CD4-positive, alpha-beta T cell treated with Interleukin-15 for 1 hour (primary cell): ENCODE results near the gene MPRIP.

ENCODE experiments used
- DNase-seq: peaks from one replicate; pipeline ENCODE4 v3.0.0-alpha.2; 2020

The MPRIP gene

GRCh38 chr17:17089796-17090641 is 47.8 kb downstream of the MPRIP start:
- no peak for DNase-seq

DNA sequence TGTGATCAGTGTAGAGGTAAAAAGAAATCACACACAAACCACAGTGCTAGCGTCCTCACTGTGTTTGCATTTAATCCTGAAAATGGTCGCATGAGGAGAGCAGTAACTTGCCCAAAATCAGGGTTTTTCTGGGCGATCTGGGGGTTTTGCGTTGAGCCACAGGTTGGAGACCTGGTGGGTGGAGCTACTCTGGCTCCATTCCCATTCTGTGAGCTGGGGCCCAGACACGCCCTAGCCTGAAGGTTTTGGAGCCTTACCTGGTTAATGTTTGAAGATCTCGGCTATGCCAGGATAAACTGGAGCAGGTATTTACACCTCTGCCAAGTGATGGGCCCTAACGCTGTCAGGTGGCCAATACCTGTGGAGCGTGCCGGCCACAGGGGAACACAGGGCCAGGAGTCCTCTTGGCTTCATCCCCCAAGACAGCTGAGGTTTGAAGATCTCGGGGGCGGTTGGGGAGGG is 48.4 kb downstream of the MPRIP start:
- DNase-seq: no peak

GRCh38 chr17:17091276-17091675 is 49.0 kb downstream of the MPRIP start:
- no peak for DNase-seq

GRCh38 chr17:17091856-17092756 is 49.8 kb downstream of the MPRIP start:
- DNase-seq: no peak

GRCh38 chr17:17093764-17094163 is 51.5 kb downstream of the MPRIP start:
- no peak for DNase-seq

DNA sequence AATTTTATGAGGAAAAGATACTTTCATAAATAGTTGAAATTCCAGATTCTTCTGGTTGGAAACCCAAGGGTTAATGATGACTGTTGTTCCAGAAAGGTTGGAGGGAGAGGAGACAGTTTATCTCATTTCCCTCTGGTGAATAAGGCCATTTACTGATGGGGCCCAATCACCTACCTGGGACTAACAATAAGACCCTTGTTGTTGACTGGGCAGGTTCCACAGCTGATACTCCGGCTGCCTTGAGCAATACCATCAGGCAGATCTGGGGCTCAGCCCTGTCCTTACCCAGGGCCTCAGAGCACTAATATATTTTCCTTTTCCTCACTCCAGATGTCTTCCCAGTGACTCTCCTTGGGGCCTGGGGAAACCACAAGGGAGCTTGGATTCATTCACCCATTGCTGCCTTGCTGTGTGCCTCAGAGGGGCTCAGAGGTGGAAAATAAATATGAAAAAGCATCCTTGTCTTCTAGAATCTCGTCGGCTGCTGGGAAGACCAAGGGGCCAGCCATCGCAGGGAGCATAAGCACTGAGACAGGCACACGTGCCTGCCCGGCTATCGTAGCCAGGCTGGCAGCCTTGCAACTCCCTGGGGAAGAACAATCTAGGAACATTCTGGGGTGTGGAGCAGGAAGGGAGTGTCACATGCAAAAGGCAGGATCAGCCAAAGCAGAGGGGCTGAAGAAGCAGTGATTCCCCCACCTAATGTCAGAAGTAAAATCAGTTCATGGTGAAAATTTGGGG is 54.4 kb downstream of the MPRIP start:
- no peak for DNase-seq

GRCh38 chr17:17097763-17098345 is 55.6 kb downstream of the MPRIP start:
- DNase-seq: no peak

DNA sequence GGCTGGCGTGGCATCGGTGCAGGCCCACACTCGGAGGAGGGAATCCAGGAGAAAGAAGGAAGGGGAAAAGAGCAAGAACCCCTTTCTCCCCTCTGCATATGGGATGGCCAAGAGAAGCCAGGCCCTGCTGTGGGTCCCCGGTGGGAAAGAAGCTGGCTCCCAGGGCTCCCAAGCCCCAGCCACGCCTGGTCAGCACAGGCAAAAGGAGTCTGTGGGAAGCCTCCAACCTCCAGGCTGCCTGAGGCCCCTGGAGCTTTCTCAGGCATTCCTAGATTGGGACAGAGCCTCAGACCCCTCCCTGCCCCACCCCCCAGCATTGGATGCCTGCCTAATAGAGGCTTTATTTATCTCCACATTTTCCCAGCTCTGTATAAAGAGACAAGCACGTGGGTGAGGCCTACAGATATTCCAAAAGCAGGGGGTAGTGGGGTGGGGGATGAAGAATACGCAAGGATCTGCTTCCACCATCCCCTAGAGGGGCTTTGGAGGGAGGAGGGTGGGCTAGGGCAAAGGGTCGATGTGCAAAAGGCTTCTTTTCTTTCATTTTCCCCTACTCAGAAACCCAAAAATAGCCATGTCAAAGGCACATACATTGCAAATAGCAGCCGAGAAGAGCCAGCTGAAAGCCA is 56.4 kb downstream of the MPRIP start:
- DNase-seq: no peak

GRCh38 chr17:17102176-17102575 is 59.9 kb downstream of the MPRIP start:
- no peak for DNase-seq

DNA sequence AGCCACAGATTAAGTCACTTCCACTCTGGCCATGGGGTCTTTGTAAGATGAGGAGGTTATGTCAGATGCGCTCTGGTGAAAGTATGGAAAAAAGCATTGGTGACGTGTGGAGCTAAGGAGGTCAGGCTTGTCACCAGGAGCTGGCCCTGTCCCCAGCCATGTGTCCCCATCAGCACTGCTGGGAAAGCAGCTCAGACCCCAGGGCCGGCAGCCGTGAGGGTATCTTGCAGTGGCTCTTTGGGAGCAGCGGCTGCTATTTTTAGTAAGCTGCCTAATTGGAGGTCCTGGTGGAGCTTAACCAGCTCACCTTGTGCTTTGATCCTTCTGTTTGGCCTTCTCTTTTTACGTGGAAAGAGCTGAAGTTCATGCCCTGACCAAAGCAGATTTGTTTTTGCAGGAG is 60.9 kb downstream of the MPRIP start:
- DNase-seq: no peak

- DNase-seq: no peak
Measured at GRCh38 chr17:17104036-17104435, 61.8 kb downstream of the MPRIP start.

DNA sequence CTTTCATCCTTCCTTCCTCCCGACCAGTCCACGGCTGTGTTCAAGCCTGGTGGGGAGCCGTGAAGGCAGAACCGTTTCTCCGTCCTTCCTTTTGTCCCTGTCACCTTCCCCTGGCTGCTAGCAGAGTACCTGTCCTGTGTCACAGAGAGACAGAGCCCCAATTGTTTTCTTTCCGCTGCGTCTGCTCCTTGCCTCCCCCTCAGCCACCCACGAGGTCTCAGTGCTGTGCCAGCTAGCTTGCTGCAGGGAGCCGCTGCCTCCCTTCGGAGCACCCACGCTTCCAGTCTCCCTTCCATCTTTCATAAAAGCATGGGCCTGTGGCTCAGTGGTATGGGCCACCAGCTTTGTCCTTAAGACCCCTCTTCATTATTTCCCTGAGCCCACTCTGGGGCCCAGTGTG is 62.2 kb downstream of the MPRIP start:
- no peak for DNase-seq

DNA sequence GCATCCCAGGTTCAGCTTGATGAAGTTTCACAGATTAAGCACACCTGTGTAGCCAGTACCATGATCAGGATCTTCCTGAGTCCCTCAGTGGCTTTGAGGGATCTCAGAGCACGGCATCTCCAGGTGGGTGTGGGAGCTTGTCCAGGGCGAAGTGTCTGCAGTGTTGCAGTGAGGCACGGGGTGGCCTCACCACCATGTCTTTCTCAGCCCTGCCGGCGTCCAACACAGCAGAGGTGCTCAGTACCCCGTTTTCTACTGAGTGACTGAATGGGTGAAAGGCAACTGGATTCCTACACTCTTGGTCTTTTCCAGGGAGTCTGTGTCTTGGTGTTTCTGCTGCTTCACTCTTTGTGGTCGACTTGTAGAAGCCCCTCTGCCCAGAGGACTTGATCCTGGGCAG is 63.7 kb downstream of the MPRIP start:
- DNase-seq: no peak

- DNase-seq: no peak
Measured at GRCh38 chr17:17106756-17107155, 64.5 kb downstream of the MPRIP start.

GRCh38 chr17:17107281-17107680 is 65.0 kb downstream of the MPRIP start:
- no peak for DNase-seq

- no peak for DNase-seq
Measured at GRCh38 chr17:17107891-17108431, 65.7 kb downstream of the MPRIP start.

DNA sequence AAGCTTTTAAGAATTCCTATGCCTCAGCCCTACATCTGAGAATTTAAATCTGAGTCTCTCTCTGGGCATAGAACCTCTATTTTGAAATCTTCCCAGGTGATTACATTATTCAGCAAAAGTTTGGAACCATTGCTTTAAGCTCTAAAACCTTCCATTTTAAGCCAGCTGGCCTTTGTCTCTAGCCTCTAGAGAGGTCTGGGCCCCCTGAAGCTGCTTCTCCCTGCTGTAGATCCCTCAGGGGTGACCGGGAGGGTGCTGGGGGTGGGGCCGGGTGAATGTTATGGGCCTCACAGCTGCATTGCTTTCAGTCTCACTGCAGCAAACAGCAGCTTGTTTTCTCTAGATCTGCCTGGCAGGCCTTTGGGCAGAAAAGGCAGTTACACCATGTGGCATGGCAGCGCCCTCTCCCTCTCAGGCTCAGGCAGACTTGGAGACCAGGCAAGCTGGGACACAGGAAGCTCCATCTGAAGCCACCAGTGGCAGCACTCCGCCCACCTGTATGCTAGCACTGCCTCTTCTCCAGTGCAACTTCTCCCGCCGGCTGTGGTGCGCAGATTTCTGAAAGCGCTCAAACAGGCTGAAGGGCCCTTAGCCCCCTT is 66.3 kb downstream of the MPRIP start:
- DNase-seq: no peak

DNA sequence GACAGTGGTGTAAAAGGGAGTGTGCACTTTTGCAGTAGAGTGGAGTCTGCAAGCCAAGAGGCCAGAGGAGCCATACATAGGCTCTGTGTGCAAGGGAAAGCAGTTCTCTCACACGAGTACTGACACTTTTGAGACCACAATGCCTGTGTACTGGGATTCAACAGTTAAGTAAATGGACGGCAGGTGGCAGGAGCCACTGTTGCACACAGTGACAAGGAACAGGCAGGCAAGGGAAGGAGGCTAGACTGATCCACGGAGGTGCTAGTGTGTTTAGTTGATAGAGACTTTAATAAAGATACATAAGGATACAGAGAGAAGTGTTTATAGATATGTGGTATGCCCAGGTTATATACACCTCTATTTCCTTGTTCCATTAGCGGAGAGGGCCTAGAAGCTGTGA is 67.0 kb downstream of the MPRIP start:
- DNase-seq: no peak

- peak; percentile 63 for DNase-seq
Measured at GRCh38 chr17:17109907-17110306, 67.7 kb downstream of the MPRIP start.

DNA sequence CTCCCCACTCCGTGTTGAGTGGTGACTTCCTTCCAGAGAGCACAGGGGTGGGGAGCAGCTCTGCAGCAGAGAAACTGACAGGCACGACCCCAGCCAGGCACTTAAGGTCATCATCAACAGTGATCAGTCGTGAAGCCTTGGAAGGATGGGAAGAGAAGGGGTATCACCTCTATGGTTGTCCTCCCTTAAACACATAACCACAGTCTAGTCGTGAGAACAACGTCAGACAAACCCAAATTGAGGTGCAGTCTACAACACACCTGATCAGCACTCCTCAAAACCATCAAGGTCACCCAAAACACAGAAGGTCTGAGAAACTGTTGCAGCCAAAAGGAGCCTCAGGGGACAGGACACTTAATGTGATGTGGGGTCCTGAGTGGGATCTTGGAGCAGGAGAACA is 68.3 kb downstream of the MPRIP start:
- DNase-seq: no peak
